Trophoblast cell (in vitro differentiated cells and primary cell): ENCODE measurements around the gene HOTAIR.

Source experiments
- DNase-seq, 2 donors: peaks; one replicate each; pipeline ENCODE4 v3.0.0-alpha.2; 2016
- H2AFZ ChIP-seq: 2 replicates; pipeline ENCODE4 v1.6.1; 2013; ENCODE audit warnings: low read length, moderate library complexity, mild to moderate bottlenecking; ENCODE audit not compliant: insufficient read depth, poor library complexity
- H2AK5ac ChIP-seq: 2 replicates; pipeline ENCODE4 v1.6.1; 2013; ENCODE audit warnings: mild to moderate bottlenecking, low read length
- H2BK120ac ChIP-seq: 2 replicates; pipeline ENCODE4 v1.6.1; 2013; ENCODE audit warnings: low read length, mild to moderate bottlenecking, moderate library complexity; ENCODE audit not compliant: insufficient read depth, poor library complexity
- H2BK12ac ChIP-seq: 2 replicates; pipeline ENCODE4 v1.6.1; 2013; ENCODE audit warnings: mild to moderate bottlenecking, low read length, moderate library complexity
- H2BK5ac ChIP-seq: 2 replicates; pipeline ENCODE4 v1.6.1; 2013; ENCODE audit warnings: low read length, low read depth, moderate library complexity, mild to moderate bottlenecking; ENCODE audit not compliant: poor library complexity
- H3K14ac ChIP-seq: 2 replicates; pipeline ENCODE4 v1.6.1; 2013; ENCODE audit warnings: mild to moderate bottlenecking, low read length
- H3K18ac ChIP-seq: 2 replicates; pipeline ENCODE4 v1.6.1; 2013; ENCODE audit warnings: mild to moderate bottlenecking, low read length
- H3K23ac ChIP-seq: 2 replicates; pipeline ENCODE4 v1.6.1; 2013; ENCODE audit warnings: low read length
- H3K27ac ChIP-seq: 2 replicates; pipeline ENCODE4 v1.5.1; 2013; ENCODE audit warnings: low read depth, mild to moderate bottlenecking, inconsistent platforms, low read length, moderate library complexity
- H3K27me3 ChIP-seq: 2 replicates; pipeline ENCODE4 v1.6.1; 2013; ENCODE audit warnings: inconsistent platforms, mild to moderate bottlenecking, low read length, moderate library complexity; ENCODE audit not compliant: insufficient read depth
- H3K36me3 ChIP-seq, 2 experiments: 1 replicate in 1 of 2; 2 replicates in 1 of 2; pipeline ENCODE4 v1.6.1; 2013; ENCODE audit warnings: low read length in 2 of 2, mild to moderate bottlenecking in 2 of 2, moderate library complexity in 1 of 2; ENCODE audit not compliant: insufficient read depth in 2 of 2, control insufficient read depth in 1 of 2
- H3K4ac ChIP-seq: 2 replicates; pipeline ENCODE4 v1.6.1; 2013; ENCODE audit warnings: low read depth, mild to moderate bottlenecking, low read length, moderate library complexity
- H3K4me1 ChIP-seq, 2 experiments: 1 replicate in 1 of 2; 2 replicates in 1 of 2; pipeline ENCODE4 v1.6.1; 2013; ENCODE audit warnings: low read length in 2 of 2, mild to moderate bottlenecking in 2 of 2, moderate library complexity in 1 of 2; ENCODE audit not compliant: insufficient read depth in 2 of 2, control insufficient read depth in 1 of 2
- H3K4me2 ChIP-seq: 2 replicates; pipeline ENCODE4 v1.6.1; 2013; ENCODE audit warnings: inconsistent platforms, mild to moderate bottlenecking, low read length, moderate library complexity
- H3K4me3 ChIP-seq: 2 replicates; pipeline ENCODE4 v1.5.1; 2013; ENCODE audit warnings: mild to moderate bottlenecking, low read depth, low read length, inconsistent platforms
- H3K79me1 ChIP-seq: one replicate; pipeline ENCODE4 v1.6.1; 2013; ENCODE audit warnings: low read length
- H3K79me2 ChIP-seq: 2 replicates; pipeline ENCODE4 v1.6.1; 2013; ENCODE audit warnings: low read length, mild to moderate bottlenecking; ENCODE audit not compliant: control insufficient read depth, insufficient read depth, poor library complexity
- H3K9ac ChIP-seq: 2 replicates; pipeline ENCODE4 v1.6.1; 2013; ENCODE audit warnings: mild to moderate bottlenecking, low read length
- H3K9me3 ChIP-seq: 2 replicates; pipeline ENCODE4 v1.6.1; 2013; ENCODE audit warnings: low read depth, mild to moderate bottlenecking, control low read depth, inconsistent platforms, low read length; ENCODE audit not compliant: insufficient read depth
- H4K12ac ChIP-seq: 2 replicates; pipeline ENCODE4 v1.6.1; 2013; ENCODE audit warnings: low read depth, mild to moderate bottlenecking, low read length, moderate library complexity
- H4K8ac ChIP-seq: 2 replicates; pipeline ENCODE4 v1.6.1; 2013; ENCODE audit warnings: low read depth, mild to moderate bottlenecking, low read length, moderate library complexity
- H4K91ac ChIP-seq: one replicate; pipeline ENCODE4 v1.6.1; 2013; ENCODE audit warnings: low read depth, mild to moderate bottlenecking, low read length, moderate library complexity
- WGBS: extraction: QIAGEN DNeasy Blood & Tissue Kit; methylation state at CpG from one replicate; pipeline ENCODE4 v1.1.7; 2013; ENCODE audit warnings: missing lambda C conversion rate; ENCODE audit not compliant: insufficient read length, insufficient coverage; ENCODE audit errors: extremely low coverage; 5-methylcytosine and 5-hydroxymethylcytosine counted together

The HOTAIR gene

DNA sequence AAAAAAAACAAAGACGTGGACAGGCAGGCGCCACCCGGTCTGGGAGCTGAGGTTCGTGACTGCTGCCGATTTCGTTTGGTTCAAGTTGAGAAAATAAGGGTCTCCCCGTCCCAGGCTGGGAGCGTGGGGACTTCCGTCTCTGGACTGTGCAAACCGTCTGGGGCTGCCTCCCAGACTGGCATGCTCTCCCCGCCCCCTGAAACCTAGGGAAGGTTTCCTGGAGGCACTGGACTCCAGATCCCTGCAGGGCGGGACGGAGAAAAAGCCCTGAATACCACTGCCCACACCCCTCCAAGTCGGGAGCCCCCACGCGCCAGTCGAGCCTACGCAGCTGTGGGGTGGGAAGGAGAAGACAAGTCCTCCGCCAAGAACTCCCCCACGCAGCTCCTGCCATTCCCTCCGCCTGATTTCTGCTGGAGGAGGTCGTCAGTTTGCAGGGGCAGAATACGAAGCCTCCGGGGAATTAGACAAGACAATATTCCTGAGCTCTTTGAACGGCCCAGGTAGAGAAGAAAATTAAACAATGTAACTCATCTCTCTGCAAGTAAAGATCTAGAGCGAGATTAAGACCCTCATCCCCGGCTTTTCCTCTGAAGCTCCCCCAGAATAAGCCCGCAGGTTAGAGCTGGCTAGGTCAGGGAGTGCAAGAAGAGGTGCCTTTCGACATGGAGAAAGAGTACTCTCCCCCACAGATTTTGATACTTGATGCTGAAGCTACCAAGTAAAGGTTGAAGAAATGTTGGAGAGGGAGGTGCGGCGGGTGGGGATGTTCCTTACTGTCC, 46.5 kb downstream of the HOTAIR start:
- Histone ChIP-seq H3K4me1 (peaks cover 0 to 6% of the 10 kb centered on the region in 2 experiments), H3K18ac (no peak overlapping the region), H3K27me3 (peaks cover 66% of the 10 kb centered on the region), H3K36me3 (no peaks in the 10 kb centered on the region), H3K4ac (no peak overlapping the region), H3K9ac (no peak overlapping the region), H4K91ac (no peak overlapping the region), H4K8ac (no peak overlapping the region), H3K4me2 (peak overlapping the region; percentile 22), H2AFZ (no peak overlapping the region), H3K23ac (no peak overlapping the region), H2BK12ac (no peak overlapping the region), H4K12ac (no peak overlapping the region), H2BK120ac (no peak overlapping the region), H2BK5ac (no peak overlapping the region), H3K9me3 (peaks cover 7% of the 10 kb centered on the region), H2AK5ac (no peak overlapping the region), H3K79me1 (no peaks in the 10 kb centered on the region), H3K79me2 (no peaks in the 10 kb centered on the region), H3K4me3 (no peak overlapping the region), H3K14ac (no peak overlapping the region), H3K27ac (no peak overlapping the region)
- no peak for DNase-seq
- no CpG with 5 or more reads among the region's 31 CpGs for WGBS

DNA sequence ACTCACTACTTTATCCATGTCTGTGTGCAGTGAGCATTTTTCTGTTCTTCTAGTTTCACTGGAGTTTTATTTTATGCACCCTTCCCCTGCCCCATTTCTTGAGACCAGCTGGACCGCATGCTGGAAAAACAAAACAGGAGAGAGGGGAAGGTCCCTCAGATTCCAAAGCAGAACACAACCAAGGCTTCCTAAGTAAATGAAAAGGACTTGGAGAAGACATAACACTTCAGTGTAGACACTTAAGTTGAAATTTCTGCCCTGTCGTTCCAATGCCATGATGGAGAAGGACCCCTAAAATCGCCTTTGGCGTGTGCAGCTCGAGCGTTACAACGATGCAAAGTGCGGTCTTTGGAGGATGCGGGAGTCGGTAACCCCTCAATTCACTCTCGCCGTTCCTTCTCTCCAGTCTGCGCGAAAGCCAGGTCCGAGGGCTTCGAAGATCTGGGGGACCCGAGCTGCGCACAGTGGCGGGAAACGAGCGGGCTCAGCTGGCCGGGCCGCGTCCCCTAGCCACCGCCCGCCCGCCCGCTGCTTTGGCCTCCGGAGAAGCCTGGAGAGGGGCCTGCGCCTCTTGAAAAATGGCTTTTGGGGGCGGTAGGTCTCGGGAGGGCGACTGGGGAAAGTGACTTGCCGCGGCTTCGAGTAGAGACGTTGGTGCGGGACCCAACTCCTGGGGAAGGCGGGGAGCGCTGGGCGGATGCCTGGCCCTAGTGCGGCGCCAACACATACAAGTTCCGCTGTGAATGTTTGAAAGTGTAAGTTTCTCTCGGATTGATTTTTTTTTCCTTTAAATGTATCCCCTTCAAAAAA, 47.3 kb downstream of the HOTAIR start:
- DNase-seq, result no peak
- H2BK120ac ChIP-seq, result no peak overlapping the region
- WGBS, result no CpG with 5 or more reads among the region's 45 CpGs
- H3K27ac ChIP-seq, result no peak overlapping the region
- H4K12ac ChIP-seq, result no peak overlapping the region
- H4K8ac ChIP-seq, result no peak overlapping the region
- no peak overlapping the region for H2AFZ ChIP-seq
- peak overlapping the region; percentile 2 for H3K23ac ChIP-seq
- no peak overlapping the region for H3K9ac ChIP-seq
- H3K4ac ChIP-seq, result no peak overlapping the region
- no peaks in the 10 kb centered on the region for H3K79me1 ChIP-seq
- no peak overlapping the region for H2BK12ac ChIP-seq
- H3K27me3 ChIP-seq, result peaks cover 63% of the 10 kb centered on the region
- no peaks in the 10 kb centered on the region for H3K36me3 ChIP-seq
- no peak overlapping the region for H2BK5ac ChIP-seq
- peak overlapping the region; percentile 22 for H3K4me2 ChIP-seq
- peaks cover 7% of the 10 kb centered on the region for H3K9me3 ChIP-seq
- peaks cover 0 to 6% of the 10 kb centered on the region in 2 experiments for H3K4me1 ChIP-seq
- H3K14ac ChIP-seq, result no peak overlapping the region
- no peaks in the 10 kb centered on the region for H3K79me2 ChIP-seq
- H3K18ac ChIP-seq, result no peak overlapping the region
- H4K91ac ChIP-seq, result peak overlapping the region; percentile 2
- H2AK5ac ChIP-seq, result no peak overlapping the region
- no peak overlapping the region for H3K4me3 ChIP-seq

- no peak overlapping the region for H3K23ac ChIP-seq
- H3K79me1 ChIP-seq, result no peaks in the 10 kb centered on the region
- H3K4me1 ChIP-seq, result peaks cover 0 to 6% of the 10 kb centered on the region in 2 experiments
- H2BK120ac ChIP-seq, result no peak overlapping the region
- H3K14ac ChIP-seq, result no peak overlapping the region
- peaks cover 2% of the 10 kb centered on the region for H3K9me3 ChIP-seq
- H3K36me3 ChIP-seq, result no peaks in the 10 kb centered on the region
- no peak overlapping the region for H4K8ac ChIP-seq
- no peak overlapping the region for H4K91ac ChIP-seq
- no peak overlapping the region for H3K4ac ChIP-seq
- H3K79me2 ChIP-seq, result no peaks in the 10 kb centered on the region
- H3K9ac ChIP-seq, result no peak overlapping the region
- H3K27me3 ChIP-seq, result peaks cover 44% of the 10 kb centered on the region
- H3K27ac ChIP-seq, result no peak overlapping the region
- no peak overlapping the region for H3K4me3 ChIP-seq
- no peak overlapping the region for H4K12ac ChIP-seq
- no peak overlapping the region for H3K18ac ChIP-seq
- no peak overlapping the region for H2BK12ac ChIP-seq
- no peak overlapping the region for H3K4me2 ChIP-seq
- no peak overlapping the region for H2BK5ac ChIP-seq
- no peak overlapping the region for H2AK5ac ChIP-seq
- H2AFZ ChIP-seq, result no peak overlapping the region
- DNase-seq, result no peak
- no CpG with 5 or more reads among the region's 2 CpGs for WGBS
Observed at GRCh38 chr12:53924521-53925405, 50.0 kb downstream of the HOTAIR start.
